ENCODE data around the gene GCA.
A peak's percentile ranks its signal among the peaks of the same experiment; 100 is the strongest.

The GCA gene

GRCh38 chr2:162343824-162344616, at the start of gene GCA:
TSS of gene GCA (plus strand) at chr2:162344132. CDS start at chr2:162344249, 117 bp downstream.
- peak; percentile 98 for DNase-seq

GRCh38 chr2:162295009-162295408, 48.9 kb upstream of the GCA start:
- DNase-seq, result no peak

- DNase-seq, result peak; percentile 72
Observed at GRCh38 chr2:162297925-162298552, 45.9 kb upstream of the GCA start.

GRCh38 chr2:162298669-162299335, 45.1 kb upstream of the GCA start:
- DNase-seq, result no peak

GRCh38 chr2:162300266-162300665, 43.7 kb upstream of the GCA start:
- no peak for DNase-seq

- DNase-seq, result peak; percentile 85
Observed at GRCh38 chr2:162301151-162301804, 42.7 kb upstream of the GCA start.

GRCh38 chr2:162301877-162302276, 42.1 kb upstream of the GCA start:
- no peak for DNase-seq

GRCh38 chr2:162305901-162306300, 38.0 kb upstream of the GCA start:
- DNase-seq, result no peak

- no peak for DNase-seq
Observed at GRCh38 chr2:162308747-162309503, 35.0 kb upstream of the GCA start.

GRCh38 chr2:162312853-162313252, 31.1 kb upstream of the GCA start:
- no peak for DNase-seq

GRCh38 chr2:162315938-162316337, 28.0 kb upstream of the GCA start:
- DNase-seq, result no peak

GRCh38 chr2:162316590-162316989, 27.3 kb upstream of the GCA start:
- DNase-seq, result no peak

GRCh38 chr2:162317058-162317742, 26.7 kb upstream of the GCA start:
- no peak for DNase-seq

- DNase-seq, result no peak
Observed at GRCh38 chr2:162317861-162318327, 26.0 kb upstream of the GCA start.

GRCh38 chr2:162318328-162319180, 25.4 kb upstream of the GCA start, which contains the start of gene IFIH1:
TSS of gene IFIH1 (minus strand) at chr2:162318684. CDS start at chr2:162318307, 377 bp downstream.
- DNase-seq, result peak; percentile 59

GRCh38 chr2:162320864-162321517, 22.9 kb upstream of the GCA start:
- no peak for DNase-seq

- DNase-seq, result no peak
Observed at GRCh38 chr2:162324953-162325352, 19.0 kb upstream of the GCA start.

GRCh38 chr2:162327134-162327769, 16.7 kb upstream of the GCA start:
- DNase-seq, result no peak

GRCh38 chr2:162327806-162328205, 16.1 kb upstream of the GCA start:
- DNase-seq, result no peak

Measured in NCI-H2171 treated with DMSO at 0.1 percent for 48 hours (cell line).